ENCODE data around the gene YJU2.

Gene YJU2

GRCh38 chr19:4200940-4201542 is 45.8 kb upstream of the YJU2 start:
- Histone ChIP-seq H3K36me3 (no peaks in the 10 kb centered on the region), H3K9me3 (no peaks in the 10 kb centered on the region), H3K27me3 (peaks cover 6 to 41% of the 10 kb centered on the region in 2 donors), H3K4me3 (no peak overlapping the region), H3K4me1 (peaks cover 0 to 19% (median 11%) of the 10 kb centered on the region in 4 donors), H3K27ac (no peak overlapping the region)
- TF ChIP-seq, protein P1, sequence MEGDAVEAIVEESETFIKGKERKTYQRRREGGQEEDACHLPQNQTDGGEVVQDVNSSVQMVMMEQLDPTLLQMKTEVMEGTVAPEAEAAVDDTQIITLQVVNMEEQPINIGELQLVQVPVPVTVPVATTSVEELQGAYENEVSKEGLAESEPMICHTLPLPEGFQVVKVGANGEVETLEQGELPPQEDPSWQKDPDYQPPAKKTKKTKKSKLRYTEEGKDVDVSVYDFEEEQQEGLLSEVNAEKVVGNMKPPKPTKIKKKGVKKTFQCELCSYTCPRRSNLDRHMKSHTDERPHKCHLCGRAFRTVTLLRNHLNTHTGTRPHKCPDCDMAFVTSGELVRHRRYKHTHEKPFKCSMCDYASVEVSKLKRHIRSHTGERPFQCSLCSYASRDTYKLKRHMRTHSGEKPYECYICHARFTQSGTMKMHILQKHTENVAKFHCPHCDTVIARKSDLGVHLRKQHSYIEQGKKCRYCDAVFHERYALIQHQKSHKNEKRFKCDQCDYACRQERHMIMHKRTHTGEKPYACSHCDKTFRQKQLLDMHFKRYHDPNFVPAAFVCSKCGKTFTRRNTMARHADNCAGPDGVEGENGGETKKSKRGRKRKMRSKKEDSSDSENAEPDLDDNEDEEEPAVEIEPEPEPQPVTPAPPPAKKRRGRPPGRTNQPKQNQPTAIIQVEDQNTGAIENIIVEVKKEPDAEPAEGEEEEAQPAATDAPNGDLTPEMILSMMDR (IDR thresholded peaks at IDR 0.05), result no peak
- DNase-seq, result no peak
- intact Hi-C loops (cut with DNase I; ENCODE audit: low total_unique reads), result no loop called here

DNA sequence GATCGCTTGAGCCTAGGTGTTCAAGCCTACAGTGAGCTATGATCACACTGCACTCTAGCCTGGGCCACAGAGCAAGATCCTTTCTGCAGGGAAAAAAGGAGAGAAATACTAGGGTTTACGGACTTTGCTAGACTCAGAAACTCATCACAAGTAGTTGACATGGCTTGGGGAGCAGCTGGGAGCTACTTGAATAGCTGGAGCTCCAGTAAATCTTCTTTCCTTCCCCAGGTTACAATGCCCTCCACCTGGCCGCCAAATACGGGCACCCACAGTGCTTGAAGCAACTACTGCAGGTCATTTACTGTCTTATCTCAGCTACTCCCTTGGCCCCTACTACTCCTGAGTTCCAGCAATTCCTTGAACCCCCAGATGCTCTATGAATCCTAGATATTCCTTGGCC is 45.1 kb upstream of the YJU2 start:
- Histone ChIP-seq H3K27me3 (peaks cover 4 to 38% of the 10 kb centered on the region in 2 donors), H3K9me3 (no peaks in the 10 kb centered on the region), H3K4me1 (peaks cover 0 to 19% (median 11%) of the 10 kb centered on the region in 4 donors), H3K27ac (no peak overlapping the region), H3K4me3 (no peak overlapping the region), H3K36me3 (no peaks in the 10 kb centered on the region)
- intact Hi-C loops (cut with DNase I; ENCODE audit: low total_unique reads), result no loop called here
- TF ChIP-seq, protein P1 (IDR thresholded peaks at IDR 0.05), result no peak
- DNase-seq, result no peak

DNA sequence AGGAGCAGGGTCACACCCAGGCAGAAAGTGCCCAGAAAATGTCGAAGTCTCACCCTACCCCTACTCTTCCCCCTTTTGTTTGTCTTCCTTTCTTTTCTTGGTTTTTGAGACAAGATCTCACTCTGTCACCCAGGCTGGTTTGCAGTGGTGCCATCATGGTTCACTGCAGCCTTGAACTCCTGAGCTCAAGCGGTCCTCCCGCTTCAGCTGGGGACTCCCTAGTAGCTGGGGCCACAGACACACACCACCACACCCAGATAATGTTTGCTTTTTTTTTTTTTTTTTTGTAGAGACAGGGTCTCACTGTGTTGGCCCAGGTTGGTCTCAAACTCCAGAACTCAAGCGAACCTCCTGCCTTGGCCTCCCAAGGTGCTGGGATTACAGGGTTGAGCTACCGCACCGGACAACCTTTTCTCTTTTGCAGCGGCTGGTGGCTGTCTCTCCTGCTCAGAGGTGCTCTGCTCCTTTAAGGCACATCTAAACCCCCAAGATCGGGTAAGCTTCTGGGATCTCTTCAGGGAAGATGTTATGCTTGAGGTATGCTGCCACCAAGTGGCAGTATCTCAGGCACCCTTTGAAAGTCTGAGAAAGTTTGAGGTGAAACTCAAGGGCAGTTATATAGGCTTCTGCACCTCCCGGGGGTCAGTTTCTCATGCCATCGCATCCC is 39.9 kb upstream of the YJU2 start:
- Histone ChIP-seq H3K4me3 (no peak overlapping the region), H3K36me3 (no peaks in the 10 kb centered on the region), H3K27me3 (peaks cover 0 to 41% of the 10 kb centered on the region in 2 donors), H3K4me1 (peaks cover 0 to 6% (median 2%) of the 10 kb centered on the region in 4 donors), H3K27ac (no peak overlapping the region), H3K9me3 (no peaks in the 10 kb centered on the region)
- TF ChIP-seq, protein P1 (IDR thresholded peaks at IDR 0.05), result no peak
- intact Hi-C loops (cut with DNase I; ENCODE audit: low total_unique reads), result no loop called here
- DNase-seq, result no peak

- intact Hi-C loops (cut with DNase I; ENCODE audit: low total_unique reads), result no loop called here
These were observed 38.3 kb upstream of the YJU2 start for GRCh38 chr19:4208385-4209094.

GRCh38 chr19:4210166-4210731 is 36.6 kb upstream of the YJU2 start:
- TF ChIP-seq, protein P1 (IDR thresholded peaks at IDR 0.05), result no peak
- Histone ChIP-seq H3K9me3 (no peaks in the 10 kb centered on the region), H3K4me1 (no peaks in the 10 kb centered on the region), H3K27ac (no peak overlapping the region), H3K27me3 (peaks cover 0 to 48% of the 10 kb centered on the region in 2 donors), H3K4me3 (no peak overlapping the region), H3K36me3 (no peaks in the 10 kb centered on the region)
- no peak for DNase-seq
- intact Hi-C loops (cut with DNase I; ENCODE audit: low total_unique reads), result no loop called here

More at GRCh38 chr19:4208385-4209094, 38.3 kb upstream of the YJU2 start:
- H3K9me3 ChIP-seq, result no peaks in the 10 kb centered on the region
- no peak overlapping the region for H3K27ac ChIP-seq
- no peak overlapping the region for H3K4me3 ChIP-seq
- DNase-seq, result no peak
- H3K36me3 ChIP-seq, result no peaks in the 10 kb centered on the region
- TF ChIP-seq, protein P1 (IDR thresholded peaks at IDR 0.05), result no peak
- H3K4me1 ChIP-seq, result peaks cover 0 to 6% (median 2%) of the 10 kb centered on the region in 4 donors
- peaks cover 0 to 48% of the 10 kb centered on the region in 2 donors for H3K27me3 ChIP-seq

Data from tibial artery (tissue), 4 donors.